Sigmoid colon (tissue), 7 donors: Measurements from ENCODE around the gene FHOD3. TPM values are rescaled to one million over a fixed set of nuclear protein-coding genes. Genes with fewer than 3 reads are reported as not detected.

Experiments used
- DNase-seq: peaks from one replicate; pipeline ENCODE4 v3.0.0-alpha.2; 2019
- H3K27ac ChIP-seq, 4 donors: fragments of 200-600 bp; sonication (generic); one replicate each; pipeline ENCODE4 v1.5.1; 2016 to 2019; ENCODE audit warnings: mild to moderate bottlenecking in 1 of 4
- H3K27me3 ChIP-seq, 3 donors: fragments of 200-600 bp; sonication (generic); one replicate each; pipeline ENCODE4 v1.5.1; 2019; ENCODE audit warnings: mild to moderate bottlenecking in 1 of 3
- H3K36me3 ChIP-seq, 4 donors: fragments of 200-600 bp; sonication (generic); one replicate each; pipeline ENCODE4 v1.5.1; 2016 to 2019
- H3K4me1 ChIP-seq, 4 donors: fragments of 200-600 bp; sonication (generic); one replicate each; pipeline ENCODE4 v1.5.1; 2017 to 2019
- H3K4me3 ChIP-seq, 4 donors: fragments of 200-600 bp; sonication (generic); one replicate each; pipeline ENCODE4 v1.5.1; 2017 to 2019; ENCODE audit warnings: mild to moderate bottlenecking in 2 of 4, moderate library complexity in 1 of 4
- H3K9me3 ChIP-seq, 4 donors: fragments of 200-600 bp in 3 of 4; sonication (generic) in 3 of 4; one replicate each; pipeline versions ENCODE4 v1.5.1 to v1.6.1; 2013 to 2019
- CTCF ChIP-seq, 4 experiments: fragments of 450-650 bp in 3 of 4; fragments of 200-600 bp in 1 of 4; IDR thresholded peaks; one replicate each; pipeline ENCODE4 v1.5.1; 2016 to 2019; ENCODE audit warnings: antibody characterized with exemption in 4 of 4, mild to moderate bottlenecking in 3 of 4, moderate library complexity in 2 of 4
- EP300 ChIP-seq, 4 donors: sonication (generic); formaldehyde crosslinking; IDR thresholded peaks; one replicate each; pipeline ENCODE4 v1.6.1; 2017; ENCODE audit warnings: antibody characterized with exemption in 4 of 4
- POLR2A ChIP-seq, 2 donors: fragments of 450-650 bp; IDR thresholded peaks; one replicate each; pipeline ENCODE4 v1.6.1; 2016; ENCODE audit warnings: antibody characterized with exemption in 2 of 2, mild to moderate bottlenecking in 2 of 2, moderate library complexity in 2 of 2
- POLR2AphosphoS5 ChIP-seq, 4 donors: sonication (generic); formaldehyde crosslinking; IDR thresholded peaks; one replicate each; pipeline ENCODE4 v1.6.1; 2017; ENCODE audit warnings: antibody characterized with exemption in 4 of 4
- WGBS, 2 donors: extraction: QIAGEN DNeasy Blood & Tissue Kit; methylation state at CpG; one replicate each; pipeline ENCODE4 v1.1.7; 2013; 5-methylcytosine and 5-hydroxymethylcytosine counted together
- intact Hi-C: fragments of 100-400 bp; cut with DNase I; formaldehyde crosslinking; loops from one replicate; pipeline ENCODE4 v1.15.1; 2023
- polyA plus RNA-seq, 3 donors: library from polyadenylated mRNA; stranded (reverse); fragments of 200-250 nt; gene quantifications; one replicate each; pipeline ENCODE4 v1.2.3, GENCODE V29; 2013
- total RNA-seq, 4 donors: library from RNA; depleted of rRNA; stranded (reverse); fragments of >200 nt; gene quantifications; one replicate each; pipeline ENCODE4 v1.1.0, GENCODE V29; 2016
- donor health status: healthy with polysubstance abuse.
- donor health status: Bipolar disorder and iron deficiency.
- donor health status: healthy.

FHOD3 gene
- total and polyA plus RNA-seq, 7 donors = 1.2 to 24.9 (median 9.5) TPM

GRCh38 chr18:36663312-36663711, 365.8 kb downstream of the FHOD3 start:
- Histone ChIP-seq H3K27ac (no peak overlapping the region), H3K9me3 (no peaks in the 10 kb centered on the region), H3K4me1 (no peaks in the 10 kb centered on the region), H3K4me3 (no peak overlapping the region), H3K27me3 (no peaks in the 10 kb centered on the region), H3K36me3 (no peaks in the 10 kb centered on the region)
- WGBS, 2 donors = 89 to 91% methylated on average over 2 of the region's 2 CpGs
- TF ChIP-seq EP300 (IDR thresholded peaks at IDR 0.05) (no peak), CTCF (IDR thresholded peaks at IDR 0.05) (no peak), POLR2A (IDR thresholded peaks at IDR 0.05) (no peak), POLR2AphosphoS5 (IDR thresholded peaks at IDR 0.05) (no peak)
- intact Hi-C loops = no loop called here
- no peak for DNase-seq

DNA sequence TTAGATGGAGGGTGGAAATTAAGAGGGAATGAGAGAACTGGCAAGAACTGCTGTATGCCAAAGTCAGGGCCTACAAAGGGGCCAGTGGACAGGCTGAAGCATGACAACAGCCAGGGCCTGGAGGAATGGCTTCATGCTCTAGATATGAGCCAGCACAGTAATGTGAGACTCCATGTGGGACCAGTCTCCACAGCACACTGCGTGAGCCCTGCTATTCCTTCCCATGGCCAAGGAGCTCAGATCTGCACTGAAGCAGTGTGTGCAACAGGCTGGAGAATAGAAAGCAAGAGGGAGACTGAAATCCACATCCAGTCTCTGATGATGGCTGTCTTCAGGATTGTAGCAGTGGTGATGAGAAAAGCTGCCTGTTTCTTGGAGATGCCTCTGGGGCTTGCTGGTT, 368.4 kb downstream of the FHOD3 start:
- H3K4me1 ChIP-seq = no peaks in the 10 kb centered on the region
- intact Hi-C loops = no loop called here
- 94 to 95% methylated on average over 1 of the region's 1 CpG for WGBS, 2 donors

GRCh38 chr18:36667811-36668210, 370.3 kb downstream of the FHOD3 start:
- DNase-seq = no peak
- intact Hi-C loops = no loop called here
- no peaks in the 10 kb centered on the region for H3K36me3 ChIP-seq
- TF ChIP-seq POLR2A (IDR thresholded peaks at IDR 0.05) (no peak), CTCF (IDR thresholded peaks at IDR 0.05) (no peak), EP300 (IDR thresholded peaks at IDR 0.05) (no peak), POLR2AphosphoS5 (IDR thresholded peaks at IDR 0.05) (no peak)
- H3K27me3 ChIP-seq = no peaks in the 10 kb centered on the region
- 24 to 65% methylated on average over 1 of the region's 1 CpG for WGBS, 2 donors
- H3K4me3 ChIP-seq = no peak overlapping the region
- H3K9me3 ChIP-seq = no peaks in the 10 kb centered on the region
- H3K27ac ChIP-seq = no peak overlapping the region
- H3K4me1 ChIP-seq = no peaks in the 10 kb centered on the region

More for the DNA sequence above, 368.4 kb downstream of the FHOD3 start:
- no peak for DNase-seq
- Histone ChIP-seq H3K9me3 (no peaks in the 10 kb centered on the region), H3K27me3 (no peaks in the 10 kb centered on the region), H3K4me3 (no peak overlapping the region), H3K27ac (no peak overlapping the region), H3K36me3 (no peaks in the 10 kb centered on the region)
- TF ChIP-seq POLR2AphosphoS5 (IDR thresholded peaks at IDR 0.05) = no peak
- no peak for TF ChIP-seq EP300 (IDR thresholded peaks at IDR 0.05)
- TF ChIP-seq POLR2A (IDR thresholded peaks at IDR 0.05) = no peak
- no peak for TF ChIP-seq CTCF (IDR thresholded peaks at IDR 0.05)

GRCh38 chr18:36668349-36668748, 370.8 kb downstream of the FHOD3 start:
- Histone ChIP-seq H3K27me3 (no peaks in the 10 kb centered on the region), H3K9me3 (no peaks in the 10 kb centered on the region), H3K4me3 (no peak overlapping the region), H3K27ac (no peak overlapping the region), H3K36me3 (no peaks in the 10 kb centered on the region), H3K4me1 (no peaks in the 10 kb centered on the region)
- TF ChIP-seq CTCF (IDR thresholded peaks at IDR 0.05) (no peak), POLR2A (IDR thresholded peaks at IDR 0.05) (no peak)
- WGBS, 2 donors = 92 to 93% methylated on average over 1 of the region's 1 CpG
- intact Hi-C loops = no loop called here
- no peak for DNase-seq
